CD4-positive, alpha-beta T cell treated with Interleukin-15 for 4 hours (primary cell): ENCODE results near the gene SFSWAP.
"Not testable (repeated sequence)": the region's sequence is repeated elsewhere in the genome, so short reads cannot be mapped to it uniquely, and the experiment has no call there.

Experiments
- DNase-seq: peaks from one replicate; pipeline ENCODE4 v3.0.0-alpha.2; 2020; ENCODE audit warnings: low spot score

The SFSWAP gene

DNA sequence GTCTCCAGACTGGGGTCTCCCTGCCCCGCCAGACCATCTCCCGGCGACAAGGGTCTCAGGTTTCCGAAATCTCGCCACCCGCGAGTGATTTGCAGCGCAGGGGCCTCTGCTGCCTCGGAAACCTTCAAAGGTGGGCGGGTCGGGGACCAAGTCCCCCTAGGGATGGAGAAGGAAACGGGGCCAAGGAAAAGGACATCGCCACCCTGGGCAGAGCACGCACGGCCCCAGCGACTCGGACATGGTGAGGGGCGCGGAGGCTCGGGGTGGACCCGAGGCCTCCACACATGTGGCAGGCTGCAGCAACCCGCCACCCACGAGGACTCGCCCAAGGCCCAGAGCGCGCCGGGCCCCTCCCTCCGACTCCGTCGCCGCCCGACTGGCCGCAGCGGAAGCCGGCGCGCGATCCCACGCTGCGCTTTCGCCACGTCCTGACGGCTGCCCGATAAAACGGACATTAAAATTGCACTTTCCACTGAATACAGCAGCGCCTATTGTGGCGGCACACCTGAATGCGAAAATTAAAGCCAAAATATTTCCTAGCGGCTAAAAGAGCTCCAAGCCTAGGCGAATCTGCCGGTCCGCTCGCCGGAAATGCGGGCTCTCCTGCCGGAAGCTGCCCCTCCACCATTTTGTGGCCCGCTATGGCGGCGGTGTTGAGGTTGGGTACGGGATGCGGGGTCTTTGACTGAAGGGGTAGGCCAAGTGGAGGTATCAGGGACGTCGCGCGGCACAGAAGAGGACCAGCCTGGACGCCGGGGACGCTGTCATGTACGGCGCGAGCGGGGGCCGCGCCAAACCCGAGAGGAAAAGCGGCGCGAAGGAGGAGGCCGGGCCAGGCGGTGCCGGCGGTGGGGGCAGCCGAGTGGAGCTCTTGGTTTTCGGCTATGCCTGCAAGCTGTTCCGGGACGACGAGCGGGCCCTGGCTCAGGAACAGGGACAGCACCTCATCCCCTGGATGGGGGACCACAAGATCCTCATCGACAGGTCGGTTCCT lies at the start of gene SFSWAP:
Gene SFSWAP (plus strand): TSS at position 627 of the 994 bp plus-strand sequence. CDS start 140 bp downstream, at position 767.
- DNase-seq = peak; percentile 76

DNA sequence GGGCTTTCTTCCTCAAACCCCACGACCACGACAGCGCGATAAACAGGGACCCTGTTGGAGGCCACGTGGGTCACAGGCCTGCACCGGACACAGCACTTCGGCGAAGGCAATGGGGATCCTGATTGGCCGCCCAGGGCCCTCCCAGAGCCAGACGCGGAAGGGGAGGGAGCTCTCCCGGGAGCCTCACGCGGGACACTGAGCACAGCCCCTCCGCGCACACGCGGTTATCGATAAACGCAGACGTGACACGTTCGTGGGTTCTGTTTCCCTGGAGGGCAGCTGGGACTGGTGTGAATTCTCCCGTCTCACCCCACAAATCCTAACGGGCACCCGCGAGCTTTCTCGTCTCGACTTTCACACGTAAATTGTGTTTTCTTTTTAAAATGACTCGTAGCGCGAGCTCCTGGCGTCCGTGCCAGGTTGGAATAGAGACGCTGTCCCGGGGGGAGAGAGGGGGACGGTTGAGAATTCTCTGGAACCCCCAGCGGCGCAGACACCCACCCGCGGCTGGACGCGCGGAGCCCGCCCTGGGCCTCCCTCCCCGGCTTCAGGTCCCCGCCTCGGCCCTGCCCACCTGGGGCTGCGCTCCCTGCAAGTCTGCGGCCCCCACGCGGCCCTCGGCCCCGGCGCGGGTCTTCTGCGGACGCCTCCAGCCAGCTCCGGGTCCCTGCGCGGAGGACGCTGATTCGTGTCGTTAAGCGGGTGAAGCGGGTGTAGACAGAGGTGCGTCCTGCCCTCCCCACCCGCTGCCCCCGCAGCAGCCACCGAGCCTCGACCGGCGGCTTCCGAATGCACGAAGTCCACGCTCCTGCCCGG lies 49.5 kb upstream of the SFSWAP start:
- not testable (repeated sequence) for DNase-seq

DNA sequence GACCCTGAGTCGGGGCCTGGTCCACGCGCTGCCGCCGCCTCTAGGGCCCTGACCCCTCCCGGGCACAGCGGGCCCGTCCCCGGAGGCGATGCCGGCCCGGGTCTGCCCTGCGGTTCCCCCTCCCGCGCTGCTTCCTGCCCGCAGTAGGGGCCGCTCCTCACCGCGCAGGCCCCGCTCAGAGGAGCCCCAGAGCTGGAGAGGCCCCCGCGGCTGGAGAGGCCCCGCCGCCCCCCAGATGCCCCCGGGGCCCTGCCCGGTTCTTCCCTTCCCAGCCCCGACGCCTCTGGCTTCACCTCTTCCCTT lies 49.0 kb upstream of the SFSWAP start:
- not testable (repeated sequence) for DNase-seq

GRCh38 chr12:131662346-131662745 lies 48.5 kb upstream of the SFSWAP start:
- not testable (repeated sequence) for DNase-seq

- DNase-seq = not testable (repeated sequence)
These were observed 45.2 kb upstream of the SFSWAP start for GRCh38 chr12:131665666-131666065.

- DNase-seq = not testable (repeated sequence)
These were observed 44.4 kb upstream of the SFSWAP start for GRCh38 chr12:131666486-131666885.

DNA sequence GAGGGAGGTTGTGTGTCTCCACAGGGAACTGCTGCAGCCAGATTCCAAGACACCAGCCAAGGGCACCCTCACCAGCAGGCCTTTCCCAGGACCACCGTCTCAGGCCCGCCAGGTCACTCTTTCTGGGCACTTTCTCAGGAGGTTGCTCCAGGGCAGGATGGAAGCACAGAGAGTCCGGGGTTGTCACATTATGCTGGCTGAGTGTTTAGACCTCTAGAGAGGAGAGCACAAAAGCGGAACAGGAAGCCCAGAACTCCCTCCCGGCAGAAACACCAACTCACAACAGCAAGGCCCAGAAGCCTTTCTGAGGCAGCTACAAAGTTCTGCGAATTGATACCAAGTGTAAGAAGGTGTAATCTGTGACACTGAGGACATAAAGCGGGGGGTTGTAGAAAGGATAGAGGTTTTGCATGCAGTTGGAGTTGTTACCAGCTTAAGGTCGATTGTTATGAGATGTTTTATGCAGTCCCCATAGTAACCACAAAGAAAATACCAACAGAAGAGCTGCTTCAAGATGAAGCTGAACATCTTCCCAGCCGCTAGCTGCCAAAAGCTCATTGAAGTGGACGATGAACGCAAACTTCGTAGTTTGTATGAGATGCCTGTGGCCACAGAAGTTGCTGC lies 43.8 kb upstream of the SFSWAP start:
- DNase-seq = peak; percentile 13

- DNase-seq = no peak
These were observed 39.6 kb upstream of the SFSWAP start for GRCh38 chr12:131671276-131671675.

DNA sequence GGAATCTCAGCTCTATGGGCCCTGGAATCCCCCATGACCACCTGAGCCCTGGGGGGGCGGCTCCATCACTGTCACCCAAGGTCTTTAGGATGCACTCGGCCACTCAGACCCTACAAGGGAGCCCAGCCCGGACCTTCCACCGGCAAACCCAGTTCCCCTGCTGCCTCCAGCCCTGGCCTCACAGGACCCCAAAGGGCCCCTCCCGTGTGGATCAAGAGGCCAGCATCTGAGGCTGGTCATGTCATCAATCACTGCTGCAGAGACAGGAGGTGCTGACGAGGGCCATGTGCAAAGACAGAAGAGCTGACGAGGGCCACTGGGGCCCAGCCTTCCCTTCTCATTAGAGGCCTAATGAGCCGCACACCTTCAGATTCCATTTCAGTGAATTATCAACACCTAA lies 39.0 kb upstream of the SFSWAP start:
- no peak for DNase-seq

DNA sequence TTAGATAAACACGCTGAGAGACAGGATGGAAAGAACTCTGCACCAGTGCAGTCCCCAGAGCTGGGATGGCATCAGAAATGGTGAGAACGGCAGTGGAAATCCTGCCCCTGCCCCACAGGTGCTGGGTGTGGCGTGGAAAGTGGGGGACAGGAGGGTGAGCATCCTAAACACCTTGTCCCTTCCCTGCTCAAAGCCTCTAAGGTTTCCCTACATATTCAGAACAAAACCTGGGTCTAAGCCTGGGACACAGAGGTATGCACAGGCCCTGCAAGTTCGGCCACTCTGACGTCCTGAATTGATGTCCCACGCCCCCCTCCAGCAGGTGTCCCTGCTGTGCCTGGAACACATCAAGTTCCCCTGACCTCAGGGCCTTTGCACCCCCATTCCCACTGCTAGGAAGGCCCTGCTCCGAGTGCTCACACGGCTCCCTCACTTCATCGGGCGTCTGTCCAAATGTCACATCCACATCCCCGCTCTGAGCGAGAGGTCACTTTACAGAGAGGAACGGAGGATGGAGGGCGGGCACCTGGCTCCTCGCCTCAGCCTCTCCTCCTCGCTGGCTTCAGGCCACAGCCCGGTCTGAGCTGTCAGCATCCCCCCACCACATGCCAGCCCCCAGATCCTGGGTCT lies 38.5 kb upstream of the SFSWAP start:
- DNase-seq = no peak

- DNase-seq = no peak
These were observed 37.7 kb upstream of the SFSWAP start for GRCh38 chr12:131672941-131673887.

DNA sequence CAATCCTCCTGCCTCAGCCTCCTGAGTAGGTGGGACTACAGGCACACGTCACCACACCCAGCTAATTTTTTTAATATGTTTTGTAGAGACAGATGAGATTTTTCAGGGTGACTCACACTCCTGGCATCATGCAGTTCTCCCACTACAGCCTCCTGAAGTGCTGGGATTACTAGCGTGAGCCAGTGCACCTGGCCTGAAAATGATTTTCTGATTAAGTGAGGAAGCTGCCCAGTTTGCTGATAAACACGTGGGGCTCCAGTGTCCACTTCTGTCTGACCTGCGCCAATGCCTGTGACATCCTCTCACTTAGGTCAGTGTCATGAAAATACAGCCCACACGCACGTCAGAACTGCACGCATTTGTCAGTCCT lies 37.0 kb upstream of the SFSWAP start:
- DNase-seq = no peak

DNA sequence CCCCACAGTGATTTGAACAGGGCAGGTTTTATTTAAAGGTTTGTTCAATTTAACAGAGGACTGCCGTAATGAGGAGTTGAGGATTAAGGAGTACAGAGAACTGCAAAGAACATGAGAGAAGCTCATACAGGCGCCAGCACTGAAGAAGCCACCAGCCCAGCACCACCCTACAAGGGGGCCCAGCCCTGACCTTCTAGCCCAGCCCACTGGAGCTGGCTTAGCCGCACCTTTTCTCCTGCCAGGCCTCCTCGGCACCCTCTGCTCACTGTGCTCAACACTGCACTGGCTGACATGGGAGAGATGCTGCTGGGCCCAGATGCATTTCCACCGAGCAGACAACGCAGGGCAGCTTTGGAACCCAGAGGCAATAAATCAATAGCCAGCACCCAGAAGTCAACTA lies 36.5 kb upstream of the SFSWAP start:
- no peak for DNase-seq

DNA sequence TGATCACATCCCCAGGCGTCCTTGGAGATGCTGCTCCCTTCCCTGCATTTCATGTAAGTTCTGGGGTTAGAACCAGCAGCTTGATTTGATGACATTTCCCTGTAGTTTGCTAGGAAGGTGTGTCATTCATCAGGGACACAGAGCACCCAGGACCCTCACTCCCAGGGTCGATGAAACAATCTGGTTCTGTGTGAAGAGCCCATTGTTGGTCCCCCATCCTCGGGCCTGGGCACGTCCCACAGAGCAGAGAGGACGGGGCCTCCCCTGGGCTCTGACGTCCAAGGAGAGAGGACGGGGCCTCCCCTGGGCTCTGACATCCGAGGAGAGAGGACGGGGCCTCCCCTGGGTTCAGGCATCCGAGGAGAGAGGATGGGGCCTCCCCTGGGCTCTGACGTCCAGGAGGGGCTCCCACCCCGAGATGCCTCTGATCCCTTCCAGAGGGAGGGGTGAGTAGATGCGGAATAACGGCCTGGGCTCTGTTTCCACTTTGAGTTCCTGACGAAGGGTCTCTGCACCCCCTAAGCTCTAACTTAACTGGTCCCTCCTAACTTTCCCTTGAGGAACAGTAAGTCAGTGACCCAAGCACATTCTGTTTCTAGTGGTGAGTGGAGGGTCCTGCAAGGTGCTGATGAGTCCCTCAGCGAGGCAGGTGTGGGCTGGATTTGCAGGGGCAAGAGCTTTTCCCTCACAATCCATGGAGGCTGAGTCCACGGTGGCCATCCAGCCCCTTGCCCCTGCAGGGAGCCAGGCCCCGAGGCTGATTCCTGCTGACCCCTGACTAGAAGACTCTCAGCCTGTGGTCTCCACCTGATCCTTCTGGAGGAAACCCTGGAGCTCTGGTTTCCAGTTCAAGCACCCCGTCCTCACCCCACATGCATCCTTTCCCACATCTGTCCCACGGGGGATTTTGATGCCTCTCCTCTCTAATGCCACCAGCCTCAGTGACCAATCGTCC lies 35.5 kb upstream of the SFSWAP start:
- no peak for DNase-seq

DNA sequence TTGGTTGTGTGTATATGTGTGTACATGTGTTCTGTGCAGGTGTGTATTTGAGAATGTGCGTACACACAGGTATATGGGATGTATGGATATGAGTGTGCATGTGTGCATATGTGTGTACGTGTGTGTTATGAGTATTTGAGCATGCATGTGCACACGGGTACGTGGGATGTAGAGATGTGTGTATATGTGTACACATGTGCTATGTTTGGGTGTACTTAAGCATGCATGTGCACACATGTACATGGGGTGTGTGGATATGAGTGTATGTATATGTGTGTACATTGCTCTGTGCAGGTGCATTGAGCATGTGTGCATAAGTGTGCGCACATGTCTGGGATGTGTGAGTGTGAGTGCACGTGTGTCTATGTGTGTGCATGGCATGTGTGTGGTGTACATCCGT lies 34.3 kb upstream of the SFSWAP start:
- no peak for DNase-seq

- DNase-seq = not testable (repeated sequence)
These were observed 33.8 kb upstream of the SFSWAP start for GRCh38 chr12:131677067-131677466.

DNA sequence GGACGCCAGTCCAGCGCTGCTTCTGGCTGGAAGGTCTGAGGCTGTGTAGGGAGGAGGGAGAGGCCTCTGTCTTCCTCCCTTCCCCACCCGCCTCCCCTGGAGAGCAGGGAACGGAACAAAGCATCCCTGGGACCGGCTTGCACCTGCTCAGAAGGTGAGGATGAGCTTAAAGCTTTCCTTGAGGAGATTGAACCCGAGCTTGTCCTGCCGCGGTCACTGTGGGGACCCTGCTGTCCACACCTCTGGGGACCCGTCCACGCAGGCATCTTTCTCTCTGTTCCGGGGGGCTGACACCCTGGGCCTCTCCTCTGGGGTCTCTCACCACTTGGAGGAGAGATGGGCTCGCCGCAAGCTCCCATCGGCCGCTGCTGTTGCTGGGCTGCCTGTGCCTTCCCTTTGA lies 33.2 kb upstream of the SFSWAP start:
- no peak for DNase-seq

DNA sequence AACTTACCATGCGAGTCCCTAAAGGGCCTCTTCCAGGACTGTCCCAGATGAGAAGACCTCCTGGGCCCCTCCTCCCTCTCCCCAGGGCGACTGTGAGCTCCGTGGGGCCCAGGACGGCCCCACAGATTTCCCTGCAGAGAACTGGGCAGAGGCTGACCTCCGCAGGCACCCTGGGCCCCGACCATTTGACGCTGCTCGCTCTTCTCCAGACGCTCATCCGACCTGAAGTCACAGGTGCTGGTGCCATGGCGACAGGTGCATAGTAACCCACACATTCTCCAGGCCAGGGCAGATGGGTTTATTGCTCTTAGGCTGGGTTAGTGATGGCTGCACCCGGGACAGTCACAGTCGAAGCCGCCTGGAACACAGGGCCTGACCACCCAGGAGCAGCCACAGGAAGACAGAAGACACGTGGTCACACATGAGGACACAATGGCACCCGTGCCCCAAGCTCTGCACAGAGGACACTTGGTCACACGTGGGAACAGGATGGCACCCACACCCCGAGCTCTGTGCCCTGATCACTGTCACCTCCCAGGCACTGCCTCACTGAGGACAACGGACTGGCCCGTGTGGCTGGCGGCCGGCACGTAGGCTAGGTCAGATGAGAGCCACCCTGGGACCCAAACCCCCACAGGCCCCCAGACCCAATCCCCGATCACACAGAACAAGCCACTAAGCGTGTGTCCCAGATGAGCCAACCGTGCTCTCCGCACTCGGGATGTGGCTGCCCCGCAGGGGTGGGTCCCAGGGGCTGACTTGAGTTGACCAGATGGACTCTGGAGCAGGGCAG lies 32.3 kb upstream of the SFSWAP start:
- not testable (repeated sequence) for DNase-seq

DNA sequence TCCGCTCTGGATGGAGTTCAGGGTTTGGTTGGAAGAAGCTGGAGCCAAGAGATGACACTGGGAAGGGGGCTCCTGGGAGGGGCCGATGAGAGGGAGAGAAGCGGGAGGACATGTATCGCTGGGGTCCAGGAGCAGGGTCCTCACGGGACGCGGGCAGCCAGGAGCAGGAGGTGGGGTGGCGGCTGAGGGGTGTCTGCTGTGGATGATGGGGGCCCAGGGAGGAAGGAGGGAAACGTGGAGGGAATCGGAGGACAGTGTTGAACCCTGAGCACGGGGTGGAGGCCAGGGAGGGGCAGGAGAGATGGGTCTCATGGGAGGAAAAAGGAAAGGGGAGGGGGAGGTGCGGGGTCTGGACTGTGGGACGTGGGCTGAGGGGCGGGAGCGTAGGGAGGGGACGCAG lies 31.7 kb upstream of the SFSWAP start:
- not testable (repeated sequence) for DNase-seq
